Hematopoietic multipotent progenitor cell treated with erythropoietin and hydrocortisone succinate and interleukin-3 and kit ligand, for 4 days (in vitro differentiated cells): Measurements from ENCODE around the gene LRRC57.
"Not testable (repeated sequence)": the region's sequence is repeated elsewhere in the genome, so short reads cannot be mapped to it uniquely, and the experiment has no call there.

Source experiments
- DNase-seq: peaks from one replicate; pipeline ENCODE4 v3.0.0-alpha.2; 2015

Gene LRRC57

DNA sequence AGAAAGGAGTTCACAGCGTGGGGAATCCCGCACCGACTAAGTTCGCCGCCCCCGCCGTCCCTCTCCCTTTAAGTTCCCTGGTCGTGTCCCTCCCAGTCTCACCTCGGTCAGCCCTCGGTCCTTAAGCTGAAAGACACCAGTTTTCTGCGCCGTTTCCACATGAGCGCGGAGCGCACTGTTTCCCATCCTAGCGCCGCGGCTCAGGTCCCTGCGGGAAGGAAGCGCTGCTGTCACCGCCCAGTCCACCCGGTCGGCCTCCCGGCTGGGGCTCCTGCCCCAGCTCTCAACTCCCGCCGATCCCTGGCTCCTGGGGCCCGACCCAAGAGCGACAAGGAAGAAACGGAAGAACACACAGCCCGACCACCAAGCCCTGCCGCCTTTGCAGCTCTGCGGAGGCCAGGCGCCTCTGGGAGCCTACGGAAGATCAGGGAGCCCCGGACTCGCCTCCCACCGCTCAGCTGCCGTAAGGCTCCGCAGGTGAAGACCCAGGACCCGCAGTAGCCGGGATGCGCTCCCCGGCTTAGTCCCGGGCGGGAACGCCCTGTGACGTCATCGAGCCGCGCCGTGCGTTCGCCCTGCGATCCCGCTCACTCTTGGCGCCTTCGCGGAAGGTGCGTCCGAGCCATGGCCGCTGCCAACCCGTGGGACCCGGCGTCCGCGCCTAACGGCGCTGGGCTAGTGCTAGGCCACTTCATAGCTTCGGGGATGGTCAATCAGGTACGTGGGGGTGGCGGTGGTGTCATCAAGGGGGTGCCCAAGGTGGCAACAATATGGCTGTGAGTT lies at the start of gene LRRC57, which contains the start of gene HAUS2:
TSS of gene LRRC57 (minus strand) at position 545 of the 783 bp plus-strand sequence. CDS start at position 186, 359 bp downstream.
TSS of gene HAUS2 (plus strand) at position 590 of the 783 bp plus-strand sequence. CDS start at position 625, 35 bp downstream.
- DNase-seq, result peak; percentile 93

DNA sequence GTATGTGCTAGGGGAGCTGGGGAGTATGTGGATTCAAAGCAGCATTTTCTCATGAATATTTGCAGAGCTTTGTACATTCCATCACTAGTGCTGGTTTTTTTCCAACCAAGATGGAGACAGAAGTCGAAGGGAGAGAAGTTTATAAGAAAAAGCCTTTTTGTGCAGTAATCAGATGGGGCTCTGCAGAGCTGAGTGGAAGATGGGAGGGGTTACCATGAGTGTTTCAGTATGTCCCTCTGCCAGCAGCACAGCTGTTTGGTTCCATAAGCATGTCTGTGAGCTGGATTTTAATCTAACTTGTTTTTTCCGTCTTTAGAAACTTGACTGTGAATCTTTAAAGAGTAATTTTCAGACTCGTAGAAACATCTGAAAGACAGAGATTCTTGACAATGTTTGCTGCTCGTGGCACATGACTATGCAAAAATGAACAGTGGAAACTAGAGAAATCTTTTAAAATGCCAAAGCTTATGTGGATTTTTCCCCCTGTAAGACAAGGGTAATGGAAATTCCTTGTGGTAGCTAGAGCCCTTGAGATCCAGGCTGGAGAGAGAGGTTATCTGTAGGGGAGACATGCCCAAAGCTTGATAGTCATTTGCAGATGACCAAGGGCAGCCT lies 47.1 kb upstream of the LRRC57 start:
- peak; percentile 55 for DNase-seq

DNA sequence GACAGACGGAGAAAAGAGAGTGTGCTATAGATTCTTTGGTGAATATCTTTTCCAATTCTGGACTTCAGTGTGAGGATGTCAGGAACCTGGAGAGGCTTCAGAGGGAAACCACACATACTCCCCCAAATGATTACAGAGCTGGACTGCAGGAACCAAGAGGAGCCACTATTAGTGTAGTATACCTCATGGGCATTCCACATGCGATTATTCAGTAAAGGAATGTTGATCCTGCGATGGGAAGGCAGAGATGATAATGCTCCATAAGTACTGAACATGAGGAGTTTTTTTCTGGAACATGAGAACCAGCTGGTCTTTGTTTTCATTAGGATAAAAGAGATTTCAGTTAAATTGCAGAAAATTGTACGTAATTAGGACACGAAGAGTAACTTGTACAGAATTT lies 45.5 kb upstream of the LRRC57 start:
- no peak for DNase-seq

DNA sequence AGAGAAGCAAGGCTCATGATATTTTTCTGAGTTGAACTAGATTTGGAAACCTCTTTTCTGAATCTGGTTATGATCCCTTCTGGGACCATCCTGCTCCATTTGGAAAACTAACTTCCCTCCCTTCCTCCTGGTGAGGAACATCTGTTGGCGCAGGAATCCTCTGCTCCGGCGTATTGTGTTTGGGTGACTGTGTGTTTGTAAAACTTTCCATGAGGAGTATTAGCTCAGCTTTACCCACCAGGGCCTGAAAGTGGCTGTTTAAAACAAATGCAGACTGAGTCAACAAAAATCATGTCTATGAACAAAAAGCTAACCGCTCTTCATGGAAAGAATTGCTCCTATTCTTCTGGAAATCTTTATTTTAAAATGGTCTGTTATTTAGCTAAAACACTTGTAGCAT lies 44.5 kb upstream of the LRRC57 start:
- DNase-seq, result no peak

DNA sequence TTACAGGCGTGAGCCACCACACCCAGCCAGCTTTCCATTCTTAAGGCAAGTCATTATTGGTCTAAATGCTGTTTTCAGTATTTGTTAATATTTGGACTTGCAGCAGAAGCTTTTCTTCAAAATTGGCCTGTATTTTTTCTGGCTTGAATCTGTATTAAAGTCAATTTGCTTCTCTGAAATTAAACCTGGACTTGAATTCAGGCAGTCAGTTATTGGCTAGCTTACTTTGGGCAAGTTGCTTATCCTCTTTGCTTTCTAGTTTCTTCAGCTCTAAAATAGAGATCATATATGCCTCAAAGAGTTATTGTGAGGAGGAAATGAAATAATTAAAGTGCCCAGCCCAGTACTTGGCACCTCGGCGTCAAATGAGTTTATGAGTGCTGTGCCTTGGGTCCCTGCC lies 44.1 kb upstream of the LRRC57 start:
- no peak for DNase-seq

DNA sequence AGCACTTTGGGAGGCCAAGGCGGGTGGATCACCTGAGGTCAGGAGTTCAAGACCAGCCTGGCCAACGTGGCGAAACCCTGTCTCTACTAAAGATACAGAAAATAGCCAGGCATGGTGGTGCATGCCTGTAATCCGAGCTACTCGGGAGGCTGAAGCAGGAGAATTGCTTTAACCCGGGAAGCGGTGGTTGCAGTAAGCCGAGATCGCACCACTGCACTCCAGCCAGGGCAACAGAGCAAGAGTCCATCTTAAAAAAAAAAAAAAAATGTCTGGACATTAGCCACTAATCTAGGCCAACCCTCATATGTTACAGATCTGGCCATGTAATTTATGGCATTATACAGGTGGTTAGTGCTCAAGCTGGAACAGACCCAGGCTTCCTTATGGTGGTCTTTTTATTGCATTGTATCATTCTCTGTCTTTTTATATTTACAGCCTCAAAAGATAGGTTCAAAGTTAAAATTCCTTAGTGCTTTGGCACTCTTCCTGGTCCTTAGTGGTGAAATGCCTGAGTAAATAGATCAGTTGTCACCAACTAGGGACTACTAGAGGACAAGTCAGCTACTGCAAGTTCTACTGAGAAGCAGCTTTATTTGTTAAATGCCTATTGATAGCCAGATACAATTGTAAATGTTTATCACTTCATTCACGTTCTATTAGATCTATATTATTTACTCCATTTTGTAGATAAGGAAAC lies 42.8 kb upstream of the LRRC57 start:
- DNase-seq, result peak; percentile 57

DNA sequence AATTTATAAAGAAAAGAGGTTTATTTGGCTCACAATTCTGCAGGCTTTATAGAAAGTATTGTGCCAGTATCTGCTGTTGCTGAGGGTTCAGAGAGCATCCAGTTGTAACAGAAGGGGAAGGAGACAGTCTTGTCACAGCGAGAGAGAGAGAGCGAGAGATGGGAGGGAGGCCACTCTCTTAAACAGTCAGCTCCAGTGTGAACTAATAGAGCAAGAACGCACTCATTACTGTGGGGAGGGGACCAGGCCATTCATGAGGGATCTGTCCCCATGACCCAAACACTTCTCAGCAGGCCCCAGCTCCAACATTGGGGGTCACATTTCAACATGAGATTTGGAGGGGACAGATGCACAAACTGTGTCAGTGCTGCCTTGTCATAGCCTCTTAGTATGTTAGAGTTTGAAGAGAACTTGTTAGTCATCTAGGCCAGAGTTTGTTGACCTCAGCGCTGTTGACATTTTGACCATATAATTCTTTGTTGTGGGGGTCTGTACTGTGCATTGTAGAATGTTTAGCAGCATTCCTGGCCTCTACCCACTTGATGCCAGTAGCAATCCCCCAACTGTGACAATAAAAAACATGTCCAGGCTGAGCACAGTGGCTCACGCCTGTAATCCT lies 42.1 kb upstream of the LRRC57 start:
- no peak for DNase-seq

DNA sequence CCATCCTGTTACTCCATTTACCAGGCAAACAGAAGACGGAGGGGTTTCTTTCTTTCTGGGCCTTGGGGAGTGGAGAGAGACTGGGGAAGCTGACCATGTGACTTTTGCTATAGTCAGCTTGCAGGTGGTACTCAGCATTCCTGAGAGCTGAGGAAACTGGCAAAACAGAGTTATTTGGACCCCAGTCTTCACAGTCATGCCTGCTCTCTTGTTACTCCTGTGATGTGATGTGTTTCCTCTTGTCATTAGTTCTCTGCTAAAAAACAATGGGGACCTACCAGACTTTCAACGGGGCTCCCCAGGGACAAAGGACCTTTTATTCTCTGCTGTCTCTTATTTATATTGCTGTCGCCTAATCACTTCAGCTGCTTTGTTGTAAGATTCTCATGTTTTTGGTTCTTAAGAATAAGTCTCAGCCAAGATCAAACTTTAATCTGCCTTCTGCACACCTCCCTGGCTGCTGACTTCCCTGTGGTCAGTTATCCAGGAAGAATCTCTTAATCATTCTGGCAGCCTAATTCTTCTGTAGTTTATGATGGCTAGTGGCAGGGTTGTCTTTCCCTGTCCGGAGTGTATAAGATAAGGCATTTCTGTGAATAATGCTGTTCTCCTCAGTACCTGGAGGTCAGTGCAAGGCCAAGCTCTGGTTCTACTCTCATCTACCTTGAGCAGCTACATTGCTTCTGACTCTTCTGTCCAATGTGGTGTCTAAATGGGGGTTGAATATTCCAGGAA lies 35.6 kb upstream of the LRRC57 start:
- DNase-seq, result peak; percentile 55

DNA sequence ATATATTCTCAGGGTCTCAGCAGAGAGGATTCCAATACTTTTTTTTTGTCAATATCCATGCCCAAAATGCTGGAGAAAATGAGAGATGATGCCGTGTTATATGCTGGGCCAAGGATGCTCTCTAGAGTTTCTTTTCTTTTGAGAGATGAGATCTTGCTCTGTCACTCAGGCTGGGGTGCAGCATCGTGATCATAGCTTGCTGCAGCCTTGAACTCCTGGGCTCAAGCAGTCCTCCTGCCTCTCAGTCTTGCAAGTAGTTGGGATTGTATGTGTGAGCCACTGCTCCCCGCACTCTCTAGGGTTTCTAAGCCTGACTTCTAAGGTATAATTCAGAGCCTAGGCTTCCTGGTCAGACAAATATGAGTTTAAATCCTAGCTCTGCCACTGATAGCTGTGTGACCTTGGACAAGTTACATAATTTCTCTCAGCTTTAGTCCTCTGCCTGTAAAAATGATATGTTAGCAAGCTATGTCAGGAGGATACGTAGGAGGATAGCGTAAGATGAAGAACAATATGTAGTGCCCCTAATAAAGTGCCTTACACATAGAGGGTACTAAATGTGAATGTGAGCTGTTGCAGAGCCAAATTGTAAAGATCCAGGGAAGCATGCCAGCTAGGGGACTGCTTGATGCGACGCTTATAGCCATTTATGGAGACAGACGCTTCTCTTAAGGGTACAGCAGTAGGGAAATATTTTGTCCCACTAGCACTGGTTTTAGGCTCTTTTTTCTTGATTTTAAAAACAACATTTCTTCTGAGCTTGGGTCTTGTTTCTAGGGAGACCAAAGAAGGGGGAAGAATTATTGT lies 34.2 kb upstream of the LRRC57 start:
- DNase-seq, result no peak

DNA sequence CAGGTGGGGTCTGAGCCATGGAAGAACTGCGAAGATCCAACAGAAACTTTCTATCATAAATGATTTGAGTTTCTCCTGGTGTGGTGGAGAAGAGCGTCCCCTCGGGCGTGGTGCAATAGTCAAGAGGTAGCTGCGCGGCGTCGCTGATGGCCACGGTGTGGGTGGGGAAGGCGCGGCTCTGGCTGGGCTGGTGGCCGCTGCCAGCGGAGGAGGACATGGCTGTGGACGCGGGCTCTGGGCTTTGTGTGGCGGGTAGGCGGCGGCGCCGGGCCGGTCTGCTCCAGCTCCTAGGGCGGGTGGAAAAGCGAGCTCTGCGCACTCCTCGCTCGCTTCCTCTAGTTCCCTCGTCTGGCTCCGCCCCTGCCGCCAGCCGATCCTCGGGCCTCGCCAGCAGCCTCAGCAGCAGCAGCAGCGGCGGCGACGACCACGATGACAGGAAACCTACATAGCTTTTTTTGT lies 32.7 kb upstream of the LRRC57 start:
- peak; percentile 93 for DNase-seq

DNA sequence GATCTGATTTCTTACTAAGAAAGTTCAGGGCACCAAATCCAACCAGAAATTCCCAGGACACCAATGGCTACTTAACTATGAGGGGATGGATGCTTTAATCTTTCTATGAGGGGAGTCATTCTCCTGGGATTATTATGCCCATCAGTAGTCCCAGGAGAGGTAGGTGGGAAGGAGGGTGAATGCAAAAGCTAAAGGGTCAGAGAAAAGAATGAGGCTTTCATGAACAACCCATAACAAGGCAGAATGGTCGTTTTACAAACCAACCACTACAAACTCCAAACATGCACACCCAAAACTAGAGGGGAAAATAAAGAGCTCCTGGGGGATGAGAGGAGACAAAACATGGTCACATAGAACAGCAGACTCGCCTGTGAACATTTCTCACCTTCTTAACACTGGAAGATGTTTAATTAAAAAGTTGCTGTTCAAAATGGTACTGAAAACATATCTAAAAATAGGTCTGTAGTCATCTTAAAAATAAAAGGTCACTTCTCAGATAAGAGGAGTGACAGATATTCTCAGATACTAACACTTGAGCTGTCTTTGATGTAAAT lies 30.5 kb upstream of the LRRC57 start:
- DNase-seq, result no peak

DNA sequence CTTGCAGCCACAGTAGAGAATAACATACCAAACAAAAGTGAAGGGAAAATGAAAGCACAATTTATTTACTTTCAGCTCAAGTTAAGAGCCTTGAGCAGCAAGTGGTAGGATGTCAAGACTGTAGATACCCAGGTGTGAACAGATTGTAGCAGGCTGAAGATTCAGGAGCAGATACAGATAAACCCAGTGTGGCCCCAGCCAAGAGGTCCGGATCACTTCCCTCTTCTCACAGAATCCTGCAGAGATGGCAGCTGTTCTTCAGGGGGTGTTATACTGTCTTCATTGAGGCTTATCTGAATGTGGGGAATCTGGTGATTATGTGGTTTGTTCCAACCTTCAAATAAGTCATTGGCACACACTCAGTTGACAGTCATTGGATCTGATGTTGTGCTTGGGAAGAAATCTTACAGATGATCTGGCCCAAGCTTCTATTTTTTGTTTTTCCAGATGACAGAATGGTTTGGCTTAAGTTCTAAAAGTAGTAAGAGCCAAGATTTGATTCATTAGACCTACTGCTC lies 29.0 kb upstream of the LRRC57 start:
- peak; percentile 53 for DNase-seq

DNA sequence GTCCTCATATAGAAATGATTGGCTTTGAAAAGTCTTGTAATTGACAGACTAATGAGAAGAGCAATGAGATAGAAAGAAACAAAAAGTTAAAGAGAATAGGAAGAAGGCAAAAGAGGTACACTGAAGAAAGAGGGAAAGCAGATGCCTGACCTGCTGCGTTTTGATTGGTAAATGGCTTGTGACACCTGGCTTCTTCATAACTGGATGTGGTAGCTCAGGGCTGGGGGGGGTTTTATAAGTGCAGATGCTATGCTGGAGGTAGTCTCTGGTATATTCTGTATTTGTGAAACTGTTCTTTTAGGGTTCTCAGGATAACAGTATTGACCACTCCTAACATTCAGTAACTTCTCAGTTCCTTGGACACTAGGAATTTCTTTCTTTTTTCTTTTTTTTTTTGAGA lies 28.2 kb upstream of the LRRC57 start:
- DNase-seq, result no peak

DNA sequence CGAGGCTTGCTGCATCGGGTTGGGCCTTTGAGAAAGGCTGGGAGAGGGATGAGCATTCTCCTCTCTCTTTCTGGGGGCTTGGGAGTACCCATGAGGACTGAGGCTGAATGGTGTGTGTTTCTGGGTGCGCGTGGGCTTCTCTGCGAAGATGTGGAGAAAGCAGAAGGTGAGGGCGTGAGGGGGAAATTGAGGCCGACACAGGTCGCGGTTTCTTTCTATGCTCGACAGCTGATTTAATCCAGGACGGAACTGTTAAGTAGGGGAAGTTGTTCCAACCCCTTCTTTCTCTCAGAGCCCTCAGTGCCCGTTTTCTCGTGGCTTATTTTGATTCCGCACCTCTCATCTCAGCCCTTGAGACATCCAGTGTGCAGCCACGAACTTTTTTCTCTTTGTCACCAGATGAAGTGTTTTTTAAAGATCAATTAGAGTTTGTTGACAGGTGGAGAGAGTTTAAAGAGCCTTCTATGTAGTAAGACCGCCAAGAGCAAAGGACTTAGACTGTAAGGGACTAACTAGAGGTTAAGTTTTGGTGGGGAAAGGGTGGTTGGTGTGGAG lies 27.5 kb upstream of the LRRC57 start:
- DNase-seq, result no peak

DNA sequence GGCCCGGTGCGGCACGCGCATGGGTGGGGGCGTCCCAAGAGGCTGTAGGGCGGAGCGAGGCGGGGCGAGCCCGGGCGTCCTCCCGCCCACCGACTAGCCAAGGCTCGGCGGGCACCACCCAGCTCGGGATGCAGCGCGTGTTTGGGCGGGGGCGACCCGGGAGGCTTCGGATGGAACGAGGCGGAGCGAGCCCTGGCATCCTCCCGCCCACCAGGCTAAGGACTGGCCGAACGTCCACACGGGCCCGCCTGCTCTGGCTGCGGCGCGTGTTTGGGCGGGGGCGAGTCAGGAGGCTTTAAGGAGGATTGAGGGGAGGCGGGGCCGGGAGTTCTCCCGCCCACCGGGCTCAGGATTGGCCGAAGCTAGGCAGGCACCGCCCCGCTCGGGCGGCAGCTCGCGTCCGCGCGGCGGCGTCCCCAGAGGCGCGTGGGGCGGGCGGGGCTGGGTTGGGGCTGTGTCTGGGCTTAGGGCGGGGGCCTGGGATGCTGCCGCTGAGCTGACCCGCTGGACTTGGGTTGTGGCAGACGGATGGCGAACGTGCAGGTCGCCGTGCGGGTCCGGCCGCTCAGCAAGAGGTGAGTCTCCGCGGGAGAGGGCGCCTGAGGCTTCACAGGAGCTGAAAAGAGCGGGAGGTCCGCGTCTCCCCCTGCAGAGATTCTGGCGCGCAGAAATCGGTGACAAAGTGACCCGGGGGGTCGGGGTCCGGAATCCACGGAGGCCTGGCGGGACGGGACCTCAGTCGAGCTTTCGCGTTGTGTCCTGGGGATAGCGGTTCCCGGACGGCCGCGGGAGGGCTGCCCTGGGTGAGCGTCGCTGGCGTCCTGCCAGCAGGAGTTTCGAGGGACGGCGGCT lies 26.8 kb upstream of the LRRC57 start, which contains the start of gene STARD9:
TSS of gene STARD9 (plus strand) at position 419 of the 852 bp plus-strand sequence. CDS start at position 529, 110 bp downstream.
- peak; percentile 99 for DNase-seq

DNA sequence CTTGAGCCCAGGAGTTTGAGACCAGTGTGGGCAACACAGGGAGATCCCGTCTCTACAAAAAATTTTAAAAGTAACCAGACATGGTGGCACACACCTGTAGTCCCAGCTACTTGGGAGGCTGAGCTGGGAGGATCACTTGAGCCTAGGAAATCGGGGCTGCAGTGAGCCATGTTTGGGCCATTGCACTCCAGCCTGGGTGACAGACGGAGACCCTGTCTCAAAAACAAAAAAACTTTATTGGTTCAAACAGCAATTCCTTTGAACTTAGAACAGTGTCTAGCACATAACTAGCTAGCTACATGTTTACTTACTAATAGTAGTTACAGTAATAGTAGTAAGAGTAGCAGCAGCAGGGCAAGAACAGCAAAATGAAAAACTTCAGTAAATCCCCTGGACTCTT lies 10.1 kb upstream of the LRRC57 start:
- DNase-seq, result no peak

DNA sequence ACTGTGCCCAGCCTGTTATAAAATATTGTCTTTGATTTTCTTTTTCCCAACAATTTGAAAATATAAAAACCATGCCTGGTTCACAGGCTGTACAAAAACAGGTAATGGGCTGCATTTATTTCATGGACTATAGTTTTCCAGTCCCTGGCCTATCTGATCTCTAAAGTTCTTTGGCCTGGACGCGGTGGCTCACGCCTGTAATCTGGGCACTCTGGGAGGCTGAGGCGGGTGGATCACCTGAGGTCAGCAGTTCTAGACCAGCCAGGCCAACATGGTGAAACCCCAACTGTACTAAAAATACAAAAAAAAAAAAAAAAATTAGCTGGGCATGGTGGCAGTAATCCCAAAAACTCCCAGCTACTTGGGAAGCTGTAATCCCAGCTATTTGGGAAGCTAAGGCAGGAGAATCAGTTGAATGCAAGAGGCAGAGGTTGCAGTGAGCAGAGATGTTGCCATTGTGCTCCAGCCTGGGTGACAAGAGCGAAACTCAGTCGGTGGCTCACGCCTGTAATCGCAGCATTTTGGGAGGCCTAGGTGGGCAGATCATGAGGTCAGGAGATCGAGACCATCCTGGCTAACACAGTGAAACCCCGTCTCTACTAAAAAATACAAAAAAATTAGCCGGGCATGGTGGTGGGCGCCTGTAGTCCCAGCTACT lies 8.1 kb upstream of the LRRC57 start:
- DNase-seq, result not testable (repeated sequence)

DNA sequence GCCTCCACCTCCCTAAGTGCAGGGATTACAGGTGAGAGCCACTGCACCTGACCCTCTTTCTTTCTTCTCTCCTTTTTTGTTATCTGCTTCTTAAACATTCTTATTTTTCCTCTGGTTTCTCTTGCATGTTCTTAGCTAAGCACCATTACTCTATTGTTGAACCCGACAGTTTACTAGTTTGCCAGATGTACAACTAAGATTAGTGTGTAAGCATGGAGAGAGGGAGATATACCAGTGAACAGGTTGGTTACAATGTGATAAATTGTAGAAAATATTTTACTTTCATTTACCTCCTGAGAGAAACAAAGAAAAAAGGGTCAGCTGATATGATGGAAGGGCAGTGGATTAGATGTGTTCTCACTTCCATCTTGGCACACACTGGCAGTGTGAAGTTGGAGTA lies 5.0 kb upstream of the LRRC57 start:
- peak; percentile 40 for DNase-seq
